Ovary (tissue), 3 donors: Measurements from ENCODE around the gene DAAM2.

ENCODE experiments used
- EP300 ChIP-seq: sonication (generic); formaldehyde crosslinking; IDR thresholded peaks from one replicate; pipeline ENCODE4 v1.6.1; 2017; ENCODE audit warnings: antibody characterized with exemption
- POLR2A ChIP-seq: fragments of 450-650 bp; IDR thresholded peaks from one replicate; pipeline ENCODE4 v1.6.1; 2017; ENCODE audit warnings: antibody characterized with exemption, mild to moderate bottlenecking, moderate library complexity
- TF ChIP-seq, protein P1 (sequence below), 3 donors: fragments of 450-650 bp in 2 of 3; fragments of 200-600 bp in 1 of 3; IDR thresholded peaks; one replicate each; pipeline versions ENCODE4 v1.5.1 to v1.8.0; 2016 to 2022; ENCODE audit warnings: antibody characterized with exemption in 3 of 3, mild to moderate bottlenecking in 1 of 3
- donor health status: DM: no; HTN: no; CAD: no.

DNA sequence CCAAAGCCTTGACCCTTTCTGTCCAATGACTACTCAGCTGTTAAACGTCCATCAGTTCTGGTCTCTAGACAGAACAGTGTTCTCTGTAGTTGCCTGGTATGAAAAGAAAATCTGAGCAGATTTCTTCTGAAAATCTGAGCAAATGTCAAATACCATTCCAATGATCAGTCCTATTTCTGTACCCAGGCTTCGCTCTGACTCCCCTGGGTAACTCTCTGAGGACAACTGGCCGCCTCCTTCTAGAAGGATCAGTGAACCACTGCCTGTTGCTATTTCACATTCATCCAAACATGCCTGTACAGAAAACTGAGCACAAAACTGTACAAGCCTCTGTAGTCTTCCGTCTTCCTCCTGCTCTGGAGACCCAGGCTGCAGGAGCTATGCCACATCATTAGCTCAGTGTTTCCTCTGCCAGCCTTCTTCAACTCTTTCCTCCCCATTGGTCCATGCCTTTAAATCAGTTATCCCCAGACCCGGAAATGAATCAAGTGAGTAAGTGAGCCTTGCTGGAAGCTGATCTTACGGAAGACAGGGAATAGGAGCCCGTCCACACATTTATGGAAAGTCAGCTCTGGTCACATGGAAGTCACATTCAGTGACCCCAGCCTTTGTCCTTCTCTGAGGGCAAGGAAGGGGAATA, 63.3 kb downstream of the DAAM2 start:
- TF ChIP-seq, protein P1, sequence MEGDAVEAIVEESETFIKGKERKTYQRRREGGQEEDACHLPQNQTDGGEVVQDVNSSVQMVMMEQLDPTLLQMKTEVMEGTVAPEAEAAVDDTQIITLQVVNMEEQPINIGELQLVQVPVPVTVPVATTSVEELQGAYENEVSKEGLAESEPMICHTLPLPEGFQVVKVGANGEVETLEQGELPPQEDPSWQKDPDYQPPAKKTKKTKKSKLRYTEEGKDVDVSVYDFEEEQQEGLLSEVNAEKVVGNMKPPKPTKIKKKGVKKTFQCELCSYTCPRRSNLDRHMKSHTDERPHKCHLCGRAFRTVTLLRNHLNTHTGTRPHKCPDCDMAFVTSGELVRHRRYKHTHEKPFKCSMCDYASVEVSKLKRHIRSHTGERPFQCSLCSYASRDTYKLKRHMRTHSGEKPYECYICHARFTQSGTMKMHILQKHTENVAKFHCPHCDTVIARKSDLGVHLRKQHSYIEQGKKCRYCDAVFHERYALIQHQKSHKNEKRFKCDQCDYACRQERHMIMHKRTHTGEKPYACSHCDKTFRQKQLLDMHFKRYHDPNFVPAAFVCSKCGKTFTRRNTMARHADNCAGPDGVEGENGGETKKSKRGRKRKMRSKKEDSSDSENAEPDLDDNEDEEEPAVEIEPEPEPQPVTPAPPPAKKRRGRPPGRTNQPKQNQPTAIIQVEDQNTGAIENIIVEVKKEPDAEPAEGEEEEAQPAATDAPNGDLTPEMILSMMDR (IDR thresholded peaks at IDR 0.05): no peak
- TF ChIP-seq EP300: no peak
- TF ChIP-seq POLR2A: no peak
